ENCODE measurements around the gene ERBB2. TPM values are rescaled to one million over a fixed set of nuclear protein-coding genes. Genes with fewer than 3 reads are reported as not detected.

Gene ERBB2
- total RNA-seq, 1 donor from 2014 or later, result 52.1 TPM

DNA sequence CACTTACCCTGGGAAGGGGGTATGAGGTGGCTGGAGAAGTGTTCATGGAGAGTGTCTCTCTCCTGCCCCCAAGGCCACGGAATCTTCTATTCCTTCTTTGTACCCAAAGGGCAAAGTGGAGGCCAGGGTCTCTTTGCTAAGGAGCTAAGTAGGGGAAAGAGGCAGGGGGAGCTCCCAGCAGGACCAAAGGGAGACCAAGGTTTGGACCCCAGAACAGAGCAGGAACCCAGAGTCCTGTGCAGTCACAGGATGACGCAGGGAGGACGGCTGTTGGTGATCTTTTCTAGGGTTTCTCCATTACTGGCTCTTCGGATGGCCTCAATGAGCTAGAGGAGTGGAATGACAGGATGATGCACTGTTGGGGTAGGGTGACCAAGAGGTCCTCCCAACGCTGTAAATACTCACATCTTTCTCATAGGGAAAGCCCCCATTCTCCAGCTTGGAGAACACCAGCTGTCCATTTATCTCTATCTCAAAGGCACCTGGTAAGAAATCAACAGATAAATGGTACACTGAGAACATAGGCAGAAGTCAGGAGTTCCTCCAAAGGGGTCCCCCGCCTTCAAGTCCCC, 29.5 kb downstream of the ERBB2 start:
- peaks cover 0 to 33% of the 10 kb centered on the region in 2 donors for H3K36me3 ChIP-seq

GRCh38 chr17:39730095-39730921, 30.4 kb downstream of the ERBB2 start, which contains the start of gene MIEN1:
Gene MIEN1 (minus strand): TSS chr17:39730532. CDS start chr17:39730495, 37 bp downstream.
- Histone ChIP-seq H3K9me3 (no peaks in the 10 kb centered on the region), H3K4me3 (peak within 1 kb of the TSS; percentile 70 to 74), H3K4me1 (peaks cover 20% of the 10 kb centered on the region), H3K36me3 (peaks cover 0 to 31% of the 10 kb centered on the region in 2 donors), H3K27me3 (no peaks in the 10 kb centered on the region), H3K27ac (peak within 1 kb of the TSS; percentile 89)
- intact Hi-C loops (cut with DNase I), result loop anchor here (5.0 kb wide), 1 partner anchor 48 kb away; no protein-coding TSS in a partner anchor
- peak in 1 of 2 donors; percentile 94 for TF ChIP-seq POLR2AphosphoS5 (IDR thresholded peaks at IDR 0.05; ENCODE audit: insufficient read depth in 1 of 2, low read depth in 1 of 2)
- peak; percentile 88 to 93 (median 88) for TF ChIP-seq CTCF (IDR thresholded peaks at IDR 0.05)
- TF ChIP-seq POLR2A (IDR thresholded peaks at IDR 0.05), result peak in 1 of 2 donors; percentile 77
- DNase-seq (ENCODE audit: extremely low spot score in 2 of 2), result no peak

More for the DNA sequence above, 29.5 kb downstream of the ERBB2 start:
- peak overlapping the region; percentile 89 for H3K27ac ChIP-seq
- DNase-seq (ENCODE audit: extremely low spot score in 2 of 2), result no peak
- TF ChIP-seq CTCF (IDR thresholded peaks at IDR 0.05), result no peak
- TF ChIP-seq POLR2A (IDR thresholded peaks at IDR 0.05), result no peak
- no peak for TF ChIP-seq POLR2AphosphoS5 (IDR thresholded peaks at IDR 0.05; ENCODE audit: insufficient read depth in 1 of 2, low read depth in 1 of 2)
- H3K9me3 ChIP-seq, result no peaks in the 10 kb centered on the region
- H3K4me1 ChIP-seq, result peaks cover 20% of the 10 kb centered on the region
- H3K4me3 ChIP-seq, result peak overlapping the region; percentile 70 to 74
- intact Hi-C loops (cut with DNase I), result no loop called here
- H3K27me3 ChIP-seq, result no peaks in the 10 kb centered on the region

GRCh38 chr17:39732586-39732985, 32.7 kb downstream of the ERBB2 start:
- H3K4me1 ChIP-seq, result peaks cover 28% of the 10 kb centered on the region
- DNase-seq (ENCODE audit: extremely low spot score in 2 of 2), result no peak
- H3K36me3 ChIP-seq, result peaks cover 0 to 15% of the 10 kb centered on the region in 2 donors
- TF ChIP-seq CTCF (IDR thresholded peaks at IDR 0.05) (no peak), POLR2A (IDR thresholded peaks at IDR 0.05) (no peak), POLR2AphosphoS5 (IDR thresholded peaks at IDR 0.05; ENCODE audit: insufficient read depth in 1 of 2, low read depth in 1 of 2) (no peak)
- no peak overlapping the region for H3K4me3 ChIP-seq
- no peaks in the 10 kb centered on the region for H3K27me3 ChIP-seq
- no peak overlapping the region for H3K27ac ChIP-seq
- H3K9me3 ChIP-seq, result no peaks in the 10 kb centered on the region
- intact Hi-C loops (cut with DNase I), result loop anchor here (5.0 kb wide), 1 partner anchor 50 kb away; no protein-coding TSS in a partner anchor

GRCh38 chr17:39735882-39736281, 36.0 kb downstream of the ERBB2 start:
- H3K27me3 ChIP-seq, result no peaks in the 10 kb centered on the region
- no peak overlapping the region for H3K4me3 ChIP-seq
- no peaks in the 10 kb centered on the region for H3K36me3 ChIP-seq
- no peak overlapping the region for H3K27ac ChIP-seq
- peaks cover 43% of the 10 kb centered on the region for H3K4me1 ChIP-seq
- intact Hi-C loops (cut with DNase I), result no loop called here
- H3K9me3 ChIP-seq, result no peaks in the 10 kb centered on the region
- no peak for DNase-seq (ENCODE audit: extremely low spot score in 2 of 2)
- TF ChIP-seq POLR2A (IDR thresholded peaks at IDR 0.05), result no peak
- no peak for TF ChIP-seq POLR2AphosphoS5 (IDR thresholded peaks at IDR 0.05; ENCODE audit: insufficient read depth in 1 of 2, low read depth in 1 of 2)
- TF ChIP-seq CTCF (IDR thresholded peaks at IDR 0.05), result no peak

All from vagina (tissue), 2 donors.